LNCAP (cell line): ENCODE measurements around the gene MIS12.

Source experiments
- CTCF ChIP-seq: fragments of 450-650 bp; IDR thresholded peaks from 2 replicates; pipeline ENCODE4 v1.5.1; 2017; ENCODE audit warnings: mild to moderate bottlenecking

MIS12 gene

DNA sequence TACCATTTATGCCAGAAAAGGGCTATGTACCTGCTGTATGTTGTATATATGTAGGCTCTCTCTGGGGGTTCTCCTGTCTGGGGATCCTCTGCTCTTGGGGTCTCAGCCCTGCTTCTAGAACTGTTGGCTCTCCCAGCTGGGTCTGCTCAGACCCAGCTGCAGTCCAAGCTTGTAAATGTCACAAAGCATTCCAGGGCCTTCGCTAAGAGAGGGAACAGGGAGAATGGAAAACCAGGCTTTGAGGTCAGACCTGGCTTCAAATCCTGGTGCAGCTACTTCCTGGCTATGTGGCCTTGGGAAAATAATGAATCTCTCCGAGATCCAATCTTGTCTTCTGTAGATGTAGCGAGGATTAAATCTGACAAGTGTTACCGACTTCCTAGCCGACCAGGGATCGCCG lies 54.0 kb downstream of the MIS12 start:
- no peak for TF ChIP-seq CTCF
